ENCODE results near the gene GP5.

GRCh38 chr3:194424373-194424772 is 25.3 kb upstream of the GP5 start:
- TF ChIP-seq GABPA (IDR thresholded peaks at IDR 0.05; ENCODE audit: low read depth) (no peak), CTCF (IDR thresholded peaks at IDR 0.05; ENCODE audit: insufficient read depth, low read length) (no peak)

Measured in HL-60 (cell line).